WTC11 (cell line): Measurements from ENCODE around the gene COL26A1. TPM values are rescaled to one million over a fixed set of nuclear protein-coding genes. Genes with fewer than 3 reads are reported as not detected.

Source experiments
- ATAC-seq: fragments of 200-7000 bp; cut with Tn5 transposase; 2 replicates; pipeline ENCODE4 v1.10.0; 2021; ENCODE audit warnings: mild to moderate bottlenecking, moderate library complexity
- CTCF ChIA-PET: fragments of 300-600 bp; sonication (Branson Sonifier 250); formaldehyde crosslinking; loops from one replicate; lab custom pipeline; 2021; ENCODE audit warnings: antibody characterized with exemption; lab: Charles Lee
- POLR2A ChIA-PET: fragments of 350-600 bp; sonication (Branson Sonifier 250); formaldehyde crosslinking; loops from one replicate; lab custom pipeline; 2021; ENCODE audit warnings: antibody characterized with exemption; lab: Charles Lee
- DNase-seq: peaks from one replicate; pipeline ENCODE4 v3.0.0; 2021; ENCODE audit warnings: low spot score
- H3K27ac Mint-ChIP-seq: 2 replicates; pipeline ENCODE4 v1.8.0; 2021; ENCODE audit warnings: mixed read lengths
- H3K27me3 Mint-ChIP-seq: 2 replicates; pipeline ENCODE4 v1.8.0; 2021; ENCODE audit warnings: low read depth, mild to moderate bottlenecking, moderate library complexity, mixed read lengths
- H3K36me3 Mint-ChIP-seq: 2 replicates; pipeline ENCODE4 v1.8.0; 2021; ENCODE audit warnings: mixed read lengths
- H3K4me1 Mint-ChIP-seq: 2 replicates; pipeline ENCODE4 v1.8.0; 2022; ENCODE audit warnings: mixed read lengths
- H3K4me3 Mint-ChIP-seq: 2 replicates; pipeline ENCODE4 v1.8.0; 2021; ENCODE audit warnings: mild to moderate bottlenecking, moderate library complexity, mixed read lengths
- H3K9me3 Mint-ChIP-seq: 2 replicates; pipeline ENCODE4 v1.8.0; 2021; ENCODE audit warnings: mixed read lengths
- ARID4B ChIP-seq: sonication (generic); formaldehyde crosslinking; IDR thresholded peaks from 2 replicates; pipeline ENCODE4 v1.8.0; 2023; ENCODE audit warnings: missing genetic modification reagents, mild to moderate bottlenecking, borderline replicate concordance
- ELF4 ChIP-seq: sonication (generic); formaldehyde crosslinking; IDR thresholded peaks from 2 replicates; pipeline ENCODE4 v1.8.1; 2022; ENCODE audit warnings: low read depth, mild to moderate bottlenecking, moderate library complexity, missing genetic modification reagents
- GTF2I ChIP-seq: fragments of 250-450 bp; sonication (Bioruptor Pico); conservative IDR thresholded peaks from 2 replicates; pipeline ENCODE4 v1.4.0; 2021; ENCODE audit warnings: mild to moderate bottlenecking
- MYBL2 ChIP-seq: sonication (generic); formaldehyde crosslinking; IDR thresholded peaks from 2 replicates; pipeline ENCODE4 v1.8.1; 2023; ENCODE audit warnings: mild to moderate bottlenecking, moderate library complexity, missing genetic modification reagents
- NR3C1 ChIP-seq: sonication (generic); formaldehyde crosslinking; conservative IDR thresholded peaks from 2 replicates; pipeline ENCODE4 v1.8.1; 2023; ENCODE audit warnings: low read depth, mild to moderate bottlenecking, missing genetic modification reagents
- SMAD4 ChIP-seq: sonication (generic); formaldehyde crosslinking; IDR thresholded peaks from 2 replicates; pipeline ENCODE4 v1.8.0; 2022; ENCODE audit warnings: mild to moderate bottlenecking, missing genetic modification reagents
- STAT6 ChIP-seq: sonication (generic); formaldehyde crosslinking; conservative IDR thresholded peaks from 2 replicates; pipeline ENCODE4 v1.8.1; 2023; ENCODE audit warnings: mild to moderate bottlenecking, low read depth, missing genetic modification reagents, moderate library complexity
- TEAD1 ChIP-seq: sonication (generic); formaldehyde crosslinking; IDR thresholded peaks from 2 replicates; pipeline ENCODE4 v1.8.0; 2022; ENCODE audit warnings: mild to moderate bottlenecking, missing genetic modification reagents
- USF2 ChIP-seq: sonication (generic); formaldehyde crosslinking; IDR thresholded peaks from 2 replicates; pipeline ENCODE4 v1.8.1; 2023; ENCODE audit warnings: mild to moderate bottlenecking, missing genetic modification reagents, moderate library complexity
- ZBTB21 ChIP-seq: sonication (generic); formaldehyde crosslinking; IDR thresholded peaks from 2 replicates; pipeline ENCODE4 v1.8.1; 2023; ENCODE audit warnings: mild to moderate bottlenecking, missing genetic modification reagents, borderline replicate concordance
- ZNF232 ChIP-seq: sonication (generic); formaldehyde crosslinking; IDR thresholded peaks from 2 replicates; pipeline ENCODE4 v1.8.0; 2022; ENCODE audit warnings: mild to moderate bottlenecking, missing genetic modification reagents
- ZNF317 ChIP-seq: sonication (generic); formaldehyde crosslinking; IDR thresholded peaks from 2 replicates; pipeline ENCODE4 v1.8.1; 2023; ENCODE audit warnings: low read depth, mild to moderate bottlenecking, moderate library complexity, missing genetic modification reagents, borderline replicate concordance
- ZNF423 ChIP-seq: fragments of 250-450 bp; sonication (Bioruptor Pico); IDR thresholded peaks from 2 replicates; pipeline ENCODE4 v2.1.2; 2022; ENCODE audit warnings: mild to moderate bottlenecking, moderate library complexity
- ZNF512 ChIP-seq: sonication (generic); formaldehyde crosslinking; IDR thresholded peaks from 2 replicates; pipeline ENCODE4 v1.8.1; 2022; ENCODE audit warnings: missing genetic modification reagents, borderline replicate concordance
- total RNA-seq: library from RNA; stranded (reverse); gene quantifications from 3 replicates; pipeline ENCODE4 v1.2.3, GENCODE V29; 2021
- TF ChIP-seq, protein P1 (sequence below): sonication (generic); formaldehyde crosslinking; IDR thresholded peaks from 2 replicates; pipeline ENCODE4 v1.8.1; 2023; ENCODE audit warnings: mild to moderate bottlenecking, missing genetic modification reagents
- TF ChIP-seq, protein P2 (sequence below): sonication (generic); formaldehyde crosslinking; IDR thresholded peaks from 2 replicates; pipeline ENCODE4 v1.8.1; 2022; ENCODE audit warnings: mild to moderate bottlenecking, moderate library complexity, missing genetic modification reagents

Gene COL26A1
- total RNA-seq, 1 experiment from 2014 or later = 64.4 TPM

DNA sequence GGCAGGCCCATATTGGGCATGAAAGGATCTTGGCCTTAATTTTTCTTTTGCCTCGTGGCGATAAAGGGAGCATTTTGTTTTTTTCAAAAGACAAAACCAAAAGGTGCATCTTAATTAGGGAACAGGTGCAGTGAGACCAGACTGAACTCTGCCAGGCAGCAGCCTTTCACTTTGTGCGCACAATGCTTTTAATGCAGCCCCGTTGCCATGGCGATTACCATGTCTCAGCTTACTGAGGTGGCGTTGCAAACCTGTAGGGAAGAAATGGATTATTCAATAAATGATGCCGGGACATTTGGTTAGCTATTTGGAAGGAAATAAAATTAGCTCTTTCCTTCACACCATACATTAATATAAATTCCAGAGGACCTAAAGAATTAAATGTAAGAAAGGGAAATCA, 204.6 kb downstream of the COL26A1 start (continued):
- TF ChIP-seq ZNF317 (CRISPR knock-in tag) = no peak

DNA sequence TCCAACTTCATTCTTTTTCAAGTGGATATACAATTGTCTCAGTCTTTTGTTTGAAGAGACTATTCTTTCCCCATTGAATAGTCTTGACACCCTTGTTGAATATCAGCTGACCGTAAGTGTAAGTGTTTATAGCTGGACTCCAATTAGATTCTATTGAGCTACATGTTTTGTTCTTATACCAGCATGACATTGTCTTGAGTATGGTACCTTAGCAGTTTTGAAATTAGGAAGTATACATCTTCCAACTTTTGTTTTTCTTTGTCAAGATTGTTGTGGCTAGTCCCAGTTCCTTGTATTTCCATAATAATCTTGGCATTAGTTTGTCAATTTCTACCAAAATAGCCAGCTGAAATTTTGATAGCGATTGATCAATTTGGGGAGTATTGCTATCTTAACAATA, 209.5 kb downstream of the COL26A1 start:
- peaks cover 49% of the 10 kb centered on the region for H3K9me3 Mint-ChIP-seq
- ATAC-seq (no peak), DNase-seq (no peak)
- ChIA-PET CTCF (no interaction called here), POLR2A (no interaction called here)
- peaks cover 34% of the 10 kb centered on the region for H3K36me3 Mint-ChIP-seq
- TF ChIP-seq ARID4B (CRISPR knock-in tag) = no peak
- TF ChIP-seq, protein P1, sequence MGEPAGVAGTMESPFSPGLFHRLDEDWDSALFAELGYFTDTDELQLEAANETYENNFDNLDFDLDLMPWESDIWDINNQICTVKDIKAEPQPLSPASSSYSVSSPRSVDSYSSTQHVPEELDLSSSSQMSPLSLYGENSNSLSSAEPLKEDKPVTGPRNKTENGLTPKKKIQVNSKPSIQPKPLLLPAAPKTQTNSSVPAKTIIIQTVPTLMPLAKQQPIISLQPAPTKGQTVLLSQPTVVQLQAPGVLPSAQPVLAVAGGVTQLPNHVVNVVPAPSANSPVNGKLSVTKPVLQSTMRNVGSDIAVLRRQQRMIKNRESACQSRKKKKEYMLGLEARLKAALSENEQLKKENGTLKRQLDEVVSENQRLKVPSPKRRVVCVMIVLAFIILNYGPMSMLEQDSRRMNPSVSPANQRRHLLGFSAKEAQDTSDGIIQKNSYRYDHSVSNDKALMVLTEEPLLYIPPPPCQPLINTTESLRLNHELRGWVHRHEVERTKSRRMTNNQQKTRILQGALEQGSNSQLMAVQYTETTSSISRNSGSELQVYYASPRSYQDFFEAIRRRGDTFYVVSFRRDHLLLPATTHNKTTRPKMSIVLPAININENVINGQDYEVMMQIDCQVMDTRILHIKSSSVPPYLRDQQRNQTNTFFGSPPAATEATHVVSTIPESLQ (CRISPR knock-in tag) = no peak
- TF ChIP-seq USF2 = no peak
- no peak for TF ChIP-seq SMAD4 (CRISPR knock-in tag)
- TF ChIP-seq ELF4 (CRISPR knock-in tag) = no peak
- no peak for TF ChIP-seq STAT6
- no peak for TF ChIP-seq GTF2I (CRISPR knock-in tag)
- no peak for TF ChIP-seq TEAD1 (CRISPR knock-in tag)
- TF ChIP-seq ZNF423 (CRISPR knock-in tag) = no peak
- no peak for TF ChIP-seq ZNF512 (CRISPR knock-in tag)
- TF ChIP-seq, protein P2, sequence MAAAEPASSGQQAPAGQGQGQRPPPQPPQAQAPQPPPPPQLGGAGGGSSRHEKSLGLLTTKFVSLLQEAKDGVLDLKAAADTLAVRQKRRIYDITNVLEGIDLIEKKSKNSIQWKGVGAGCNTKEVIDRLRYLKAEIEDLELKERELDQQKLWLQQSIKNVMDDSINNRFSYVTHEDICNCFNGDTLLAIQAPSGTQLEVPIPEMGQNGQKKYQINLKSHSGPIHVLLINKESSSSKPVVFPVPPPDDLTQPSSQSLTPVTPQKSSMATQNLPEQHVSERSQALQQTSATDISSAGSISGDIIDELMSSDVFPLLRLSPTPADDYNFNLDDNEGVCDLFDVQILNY = no peak
- TF ChIP-seq NR3C1 (CRISPR knock-in tag) = no peak
- no peak for TF ChIP-seq ZNF232 (CRISPR knock-in tag)
- TF ChIP-seq MYBL2 (CRISPR knock-in tag) = no peak
- TF ChIP-seq ZBTB21 = no peak
- H3K4me1 Mint-ChIP-seq = peaks cover 24% of the 10 kb centered on the region
- H3K27me3 Mint-ChIP-seq = no peaks in the 10 kb centered on the region; the same call in none of the 2 replicates
- no peak overlapping the region for H3K4me3 Mint-ChIP-seq
- no peak overlapping the region for H3K27ac Mint-ChIP-seq
